Neural cell (in vitro differentiated cells): ENCODE measurements around the gene RTP2.

Experiments
- CTCF ChIP-seq: fragments of 450-650 bp; IDR thresholded peaks from 2 replicates; pipeline ENCODE4 v1.5.1; 2014; ENCODE audit warnings: antibody characterized with exemption, mild to moderate bottlenecking, moderate library complexity; ENCODE audit not compliant: poor library complexity, severe bottlenecking
- EP300 ChIP-seq: fragments of 450-650 bp; conservative IDR thresholded peaks from 2 replicates; pipeline ENCODE4 v1.6.1; 2014; ENCODE audit warnings: antibody characterized with exemption, mild to moderate bottlenecking, moderate library complexity; ENCODE audit not compliant: poor library complexity, severe bottlenecking
- EZH2 ChIP-seq: fragments of 200-600, 300-800 bp; shearing (Covaris generic), sonication (generic); IDR thresholded peaks from 2 replicates; pipeline ENCODE4 v1.6.1; 2014; ENCODE audit warnings: antibody characterized with exemption, low read length, borderline replicate concordance, mild to moderate bottlenecking; ENCODE audit not compliant: insufficient read depth, poor library complexity, severe bottlenecking
- POLR2AphosphoS5 ChIP-seq: IDR thresholded peaks from 2 replicates; pipeline ENCODE4 v1.6.1; 2012
- TAF1 ChIP-seq: IDR thresholded peaks from 2 replicates; pipeline ENCODE4 v1.6.1; 2012; ENCODE audit warnings: low read depth
- TF ChIP-seq, protein P1 (sequence below): IDR thresholded peaks from 2 replicates; pipeline ENCODE4 v1.6.1; 2012; ENCODE audit warnings: borderline replicate concordance

DNA sequence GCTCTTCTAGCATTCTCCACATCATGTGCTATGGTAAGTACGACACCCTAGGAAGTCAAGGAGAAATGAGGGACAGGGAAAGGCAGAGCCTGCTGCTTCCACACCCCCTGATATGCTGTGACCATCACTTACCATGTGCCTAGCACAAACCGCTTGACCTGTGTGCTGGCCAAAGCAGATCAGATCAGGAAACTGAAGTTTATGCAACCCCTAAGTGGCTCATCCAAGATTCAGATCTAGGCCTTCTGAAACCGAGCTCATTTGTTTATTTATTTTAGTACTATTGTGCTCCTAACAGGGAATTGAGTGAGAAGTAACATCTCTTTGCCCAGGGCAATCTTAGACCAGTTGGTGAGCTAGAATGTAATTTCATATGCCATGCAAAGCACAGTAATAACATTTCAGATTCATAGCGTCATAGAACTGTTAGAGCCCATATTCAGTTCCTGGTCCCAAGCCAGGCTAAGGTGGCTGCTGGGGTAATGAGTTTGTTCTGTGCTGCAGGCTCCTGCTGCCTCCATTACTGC, at the start of gene RTP2:
- TF ChIP-seq CTCF (no peak), POLR2AphosphoS5 (no peak), EZH2 (no peak), TAF1 (no peak), EP300 (no peak)
- TF ChIP-seq, protein P1, sequence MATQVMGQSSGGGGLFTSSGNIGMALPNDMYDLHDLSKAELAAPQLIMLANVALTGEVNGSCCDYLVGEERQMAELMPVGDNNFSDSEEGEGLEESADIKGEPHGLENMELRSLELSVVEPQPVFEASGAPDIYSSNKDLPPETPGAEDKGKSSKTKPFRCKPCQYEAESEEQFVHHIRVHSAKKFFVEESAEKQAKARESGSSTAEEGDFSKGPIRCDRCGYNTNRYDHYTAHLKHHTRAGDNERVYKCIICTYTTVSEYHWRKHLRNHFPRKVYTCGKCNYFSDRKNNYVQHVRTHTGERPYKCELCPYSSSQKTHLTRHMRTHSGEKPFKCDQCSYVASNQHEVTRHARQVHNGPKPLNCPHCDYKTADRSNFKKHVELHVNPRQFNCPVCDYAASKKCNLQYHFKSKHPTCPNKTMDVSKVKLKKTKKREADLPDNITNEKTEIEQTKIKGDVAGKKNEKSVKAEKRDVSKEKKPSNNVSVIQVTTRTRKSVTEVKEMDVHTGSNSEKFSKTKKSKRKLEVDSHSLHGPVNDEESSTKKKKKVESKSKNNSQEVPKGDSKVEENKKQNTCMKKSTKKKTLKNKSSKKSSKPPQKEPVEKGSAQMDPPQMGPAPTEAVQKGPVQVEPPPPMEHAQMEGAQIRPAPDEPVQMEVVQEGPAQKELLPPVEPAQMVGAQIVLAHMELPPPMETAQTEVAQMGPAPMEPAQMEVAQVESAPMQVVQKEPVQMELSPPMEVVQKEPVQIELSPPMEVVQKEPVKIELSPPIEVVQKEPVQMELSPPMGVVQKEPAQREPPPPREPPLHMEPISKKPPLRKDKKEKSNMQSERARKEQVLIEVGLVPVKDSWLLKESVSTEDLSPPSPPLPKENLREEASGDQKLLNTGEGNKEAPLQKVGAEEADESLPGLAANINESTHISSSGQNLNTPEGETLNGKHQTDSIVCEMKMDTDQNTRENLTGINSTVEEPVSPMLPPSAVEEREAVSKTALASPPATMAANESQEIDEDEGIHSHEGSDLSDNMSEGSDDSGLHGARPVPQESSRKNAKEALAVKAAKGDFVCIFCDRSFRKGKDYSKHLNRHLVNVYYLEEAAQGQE: no peak
